ENCODE data around the gene DDX42. TPM values are rescaled to one million over a fixed set of nuclear protein-coding genes. Genes with fewer than 3 reads are reported as not detected.
"Not testable (repeated sequence)": the region's sequence is repeated elsewhere in the genome, so short reads cannot be mapped to it uniquely, and the experiment has no call there.

DDX42 gene
- total and polyA plus RNA-seq, 8 donors, result 42.7 to 346 (median 186) TPM

DNA sequence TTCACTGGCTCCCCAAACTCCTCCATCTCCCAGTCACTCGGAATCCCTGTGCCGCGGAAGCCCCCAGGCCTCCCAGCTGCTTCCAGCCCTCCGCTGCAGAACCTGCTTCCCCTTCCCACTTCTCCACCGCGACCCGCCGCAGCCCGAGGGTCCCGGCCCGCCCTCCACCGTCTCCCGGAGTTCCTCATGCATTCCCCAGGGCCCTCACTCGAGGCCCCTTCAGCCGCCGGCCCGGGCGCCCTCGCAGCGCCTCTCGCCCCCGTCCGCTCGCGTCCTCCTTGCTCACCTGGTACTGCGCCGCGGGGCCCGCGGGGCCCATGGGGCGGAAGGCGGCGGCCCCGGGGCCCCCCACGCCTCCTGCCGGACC lies 68.2 kb downstream of the DDX42 start:
- peak in 1 of 2 donors; percentile 33 for DNase-seq
- Histone ChIP-seq H3K27me3 (no peaks in the 10 kb centered on the region), H3K27ac (peak overlapping the region; percentile 89 to 97 (median 95)), H3K36me3 (peaks cover 3 to 8% (median 6%) of the 10 kb centered on the region in 4 donors), H3K4me3 (peak overlapping the region; percentile 85 to 95 (median 94)), H3K4me1 (peaks cover 50 to 59% (median 53%) of the 10 kb centered on the region in 4 donors), H3K9me3 (no peaks in the 10 kb centered on the region)
- WGBS, 5 donors, result 0 to 1% (median 1%) methylated on average over 19 to 36 of the region's 36 CpGs
- TF ChIP-seq POLR2A (IDR thresholded peaks at IDR 0.05) (no peak), POLR2AphosphoS5 (IDR thresholded peaks at IDR 0.05) (no peak), EP300 (IDR thresholded peaks at IDR 0.05) (no peak)
- TF ChIP-seq, protein P1, sequence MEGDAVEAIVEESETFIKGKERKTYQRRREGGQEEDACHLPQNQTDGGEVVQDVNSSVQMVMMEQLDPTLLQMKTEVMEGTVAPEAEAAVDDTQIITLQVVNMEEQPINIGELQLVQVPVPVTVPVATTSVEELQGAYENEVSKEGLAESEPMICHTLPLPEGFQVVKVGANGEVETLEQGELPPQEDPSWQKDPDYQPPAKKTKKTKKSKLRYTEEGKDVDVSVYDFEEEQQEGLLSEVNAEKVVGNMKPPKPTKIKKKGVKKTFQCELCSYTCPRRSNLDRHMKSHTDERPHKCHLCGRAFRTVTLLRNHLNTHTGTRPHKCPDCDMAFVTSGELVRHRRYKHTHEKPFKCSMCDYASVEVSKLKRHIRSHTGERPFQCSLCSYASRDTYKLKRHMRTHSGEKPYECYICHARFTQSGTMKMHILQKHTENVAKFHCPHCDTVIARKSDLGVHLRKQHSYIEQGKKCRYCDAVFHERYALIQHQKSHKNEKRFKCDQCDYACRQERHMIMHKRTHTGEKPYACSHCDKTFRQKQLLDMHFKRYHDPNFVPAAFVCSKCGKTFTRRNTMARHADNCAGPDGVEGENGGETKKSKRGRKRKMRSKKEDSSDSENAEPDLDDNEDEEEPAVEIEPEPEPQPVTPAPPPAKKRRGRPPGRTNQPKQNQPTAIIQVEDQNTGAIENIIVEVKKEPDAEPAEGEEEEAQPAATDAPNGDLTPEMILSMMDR (IDR thresholded peaks at IDR 0.05), result no peak
- intact Hi-C loops (cut with DNase I; ENCODE audit: low total_unique reads), result no loop called here

DNA sequence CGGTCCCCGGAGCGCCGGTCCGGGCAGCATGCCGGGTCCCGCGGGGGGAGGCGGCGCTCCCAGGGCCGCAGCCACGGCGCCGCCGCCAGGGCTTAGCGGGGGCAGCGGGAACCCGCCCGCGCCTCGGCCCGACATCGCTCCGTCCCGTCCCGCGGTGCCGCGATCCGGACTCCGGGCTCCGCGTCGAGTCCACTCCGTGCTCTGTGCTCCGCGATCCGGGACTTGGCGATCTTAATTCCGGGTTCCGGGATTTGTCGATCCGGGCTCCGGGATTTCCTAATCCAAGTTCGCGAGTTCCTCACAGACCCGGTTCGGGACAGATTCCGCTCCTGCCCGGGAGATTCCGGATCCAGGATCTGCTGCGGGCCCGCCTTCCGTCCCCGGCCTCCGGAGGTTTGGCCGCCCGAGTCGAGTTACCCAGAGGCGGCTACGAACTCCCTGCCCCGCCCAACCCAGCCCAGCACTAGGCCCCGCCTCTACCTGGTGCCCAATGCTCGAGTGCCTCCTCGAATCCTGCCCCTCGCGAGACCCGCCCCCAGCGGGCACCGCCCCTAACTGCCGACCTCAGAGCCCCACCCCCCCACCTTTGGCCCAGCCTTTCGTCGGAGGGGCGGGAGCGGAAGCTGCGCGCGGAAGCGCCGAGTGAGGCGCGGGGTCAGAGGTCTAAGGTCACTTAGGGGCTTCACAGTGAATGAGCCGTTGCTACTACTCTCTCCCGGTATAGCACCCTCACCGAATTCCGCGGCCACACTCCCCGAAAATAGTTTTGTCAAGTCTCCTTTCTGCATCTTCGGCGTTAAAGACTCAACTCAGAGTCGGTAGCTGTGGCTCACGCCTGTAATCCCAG lies 68.8 kb downstream of the DDX42 start, which contains the start of gene SMARCD2:
TSS of gene SMARCD2 (minus strand) at position 146 of the 847 bp plus-strand sequence. CDS start at position 135, 11 bp downstream.
- Histone ChIP-seq H3K4me1 (peaks cover 44 to 53% (median 47%) of the 10 kb centered on the region in 4 donors), H3K27me3 (no peaks in the 10 kb centered on the region), H3K9me3 (no peaks in the 10 kb centered on the region), H3K27ac (peak within 1 kb of the TSS; percentile 89 to 97 (median 95)), H3K36me3 (peaks cover 0 to 2% (median under 1%) of the 10 kb centered on the region in 4 donors), H3K4me3 (peak within 1 kb of the TSS; percentile 85 to 95 (median 94))
- no peak for TF ChIP-seq EP300 (IDR thresholded peaks at IDR 0.05)
- peak; percentile 46 to 81 (median 64) for TF ChIP-seq POLR2AphosphoS5 (IDR thresholded peaks at IDR 0.05)
- peak; percentile 99 for DNase-seq
- WGBS, 5 donors, result 0 to 1% (median 0%) methylated on average over 11 to 92 of the region's 92 CpGs
- intact Hi-C loops (cut with DNase I; ENCODE audit: low total_unique reads), result no loop called here

DNA sequence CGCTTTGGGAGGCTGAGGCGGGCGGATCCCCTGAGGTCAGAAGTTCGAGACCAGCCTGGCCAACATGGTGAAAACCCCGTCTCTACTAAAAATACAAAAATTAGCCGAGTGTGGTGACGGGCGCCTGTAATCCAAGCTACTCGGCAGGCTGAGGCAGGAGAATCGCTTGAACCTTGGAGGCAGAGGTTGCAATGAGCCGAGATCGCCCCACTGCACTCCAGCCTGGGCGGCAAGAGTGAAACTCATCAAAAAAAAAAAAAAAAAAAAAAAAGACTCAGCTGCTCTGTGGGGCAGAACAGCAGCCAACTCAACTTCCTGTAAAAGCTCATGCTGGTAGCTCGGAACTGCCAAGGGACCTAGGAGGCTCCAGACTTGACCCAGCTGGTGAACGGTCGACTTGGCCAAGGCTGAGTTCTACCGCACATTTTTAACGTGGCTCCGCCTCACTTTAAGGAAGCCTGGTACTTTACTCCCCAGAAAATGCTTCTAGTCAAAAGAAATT lies 69.5 kb downstream of the DDX42 start:
- H3K36me3 ChIP-seq; intact Hi-C loops (cut with DNase I; ENCODE audit: low total_unique reads); H3K27me3 ChIP-seq; H3K9me3 ChIP-seq: not testable (repeated sequence)
- peak overlapping the region; percentile 85 to 95 (median 94) for H3K4me3 ChIP-seq
- peak; percentile 41 to 73 for DNase-seq
- H3K27ac ChIP-seq, result peak overlapping the region; percentile 89 to 97 (median 95)
- peaks cover 39 to 49% (median 41%) of the 10 kb centered on the region in 4 donors for H3K4me1 ChIP-seq
- WGBS, 5 donors, result 4 to 6% (median 5%) methylated on average over 19 of the region's 19 CpGs

DNA sequence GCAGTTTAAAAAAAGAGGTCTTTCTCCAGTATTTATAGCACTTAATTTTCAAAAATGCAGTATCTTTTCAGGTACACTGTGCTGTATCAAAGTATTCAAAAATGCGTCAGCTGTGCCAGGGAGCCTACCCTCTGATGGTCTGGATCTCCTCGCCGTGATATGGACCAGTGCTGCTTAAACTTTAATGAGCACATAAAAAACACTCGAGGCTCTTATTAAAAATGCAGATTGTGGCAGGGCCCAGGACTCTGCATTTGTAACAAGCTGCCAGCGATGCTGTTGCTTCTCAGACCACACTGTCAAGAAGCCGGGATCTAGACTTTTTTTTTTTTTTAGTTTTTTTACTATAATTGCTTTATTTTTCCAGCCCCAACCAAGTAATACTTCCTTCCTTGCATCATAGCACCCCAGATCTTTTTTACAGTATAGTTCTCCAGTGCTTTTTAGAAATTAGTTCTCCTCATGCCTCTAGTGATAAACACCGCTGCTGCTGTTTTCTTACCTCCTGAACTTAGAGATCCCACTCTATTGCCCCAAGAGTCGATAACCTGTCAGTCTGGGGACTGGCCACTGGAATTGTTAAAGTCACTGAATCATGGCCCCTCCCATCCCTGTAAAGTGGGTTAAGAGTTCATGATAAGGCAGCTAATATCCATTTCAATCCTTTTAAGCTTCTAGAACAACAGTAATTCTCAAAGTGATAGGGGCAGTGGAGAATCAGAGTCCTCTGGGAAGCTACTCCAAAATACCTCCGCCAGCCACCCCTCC lies 70.1 kb downstream of the DDX42 start:
- intact Hi-C loops (cut with DNase I; ENCODE audit: low total_unique reads), result no loop called here
- peak overlapping the region in 3 of 4 donors; percentile 85 to 95 (median 94) for H3K4me3 ChIP-seq

More for the DNA sequence above, 70.1 kb downstream of the DDX42 start:
- DNase-seq, result no peak
- Histone ChIP-seq H3K27me3 (no peaks in the 10 kb centered on the region), H3K4me1 (peaks cover 33 to 49% (median 39%) of the 10 kb centered on the region in 4 donors), H3K27ac (peak overlapping the region in 4 of 5 donors; percentile 89 to 97 (median 96)), H3K9me3 (no peaks in the 10 kb centered on the region), H3K36me3 (no peaks in the 10 kb centered on the region)
- TF ChIP-seq EP300 (IDR thresholded peaks at IDR 0.05), result no peak
- TF ChIP-seq POLR2AphosphoS5 (IDR thresholded peaks at IDR 0.05), result no peak
- TF ChIP-seq, protein P1 (IDR thresholded peaks at IDR 0.05), result no peak
- no peak for TF ChIP-seq POLR2A (IDR thresholded peaks at IDR 0.05)
- 67 to 77% (median 74%) methylated on average over 9 of the region's 9 CpGs for WGBS, 5 donors
